GM12878 (cell line): ENCODE data around the gene ADCY2. TPM values are rescaled to one million over a fixed set of nuclear protein-coding genes. Genes with fewer than 3 reads are reported as not detected.

Experiments used
- ATAC-seq: fragments of 200-7000 bp; cut with Tn5 transposase; 3 replicates; pipeline ENCODE4 v1.9.1; 2020; ENCODE audit warnings: mild to moderate bottlenecking, moderate library complexity
- BruUV-seq: library from RNA; stranded (reverse); fragments of 400-500 nt; replicated peaks from 2 replicates; lab custom pipeline; 2021; lab: Mats Ljungman, UMichigan
- CTCF ChIA-PET: fragments of 300-600 bp; sonication (Branson Sonifier 250); formaldehyde crosslinking; extraction: SDS; loops from one replicate; lab custom pipeline; 2021; ENCODE audit warnings: inconsistent platforms; lab: Yijun Ruan, JAX
- POLR2A ChIA-PET: fragments of 350-600 bp; formaldehyde crosslinking; extraction: SDS; loops from one replicate; lab custom pipeline; 2021; ENCODE audit warnings: inconsistent platforms; lab: Charles Lee
- RAD21 ChIA-PET: fragments of 300-600 bp; sonication (Branson Sonifier 250); formaldehyde crosslinking; loops from one replicate; lab custom pipeline; 2023; ENCODE audit warnings: antibody characterized with exemption; ENCODE audit not compliant: unreplicated experiment; lab: Charles Lee
- SMC1A ChIA-PET: fragments of 300-600 bp; sonication (Branson Sonifier 250); formaldehyde crosslinking; loops from one replicate; lab custom pipeline; 2023; ENCODE audit not compliant: unreplicated experiment, uncharacterized antibody; lab: Charles Lee
- DNase-seq: peaks from one replicate; pipeline ENCODE4 v3.0.0-alpha.2; 2011; ENCODE audit warnings: low read depth, low spot score
- FAIRE-seq: peaks from 3 replicates; lab custom pipeline; 2011; peaks lifted over from hg19 to GRCh38; lab: Jason Lieb, UNC
- H2AFZ ChIP-seq: 2 replicates; pipeline ENCODE4 v1.6.0; 2011; ENCODE audit warnings: low read depth, low read length, control low read depth; ENCODE audit not compliant: control insufficient read depth
- H3K27ac ChIP-seq: 2 replicates; pipeline ENCODE4 v1.5.1; 2011; ENCODE audit warnings: control low read depth; ENCODE audit not compliant: control insufficient read depth, insufficient read depth
- H3K27me3 ChIP-seq, 2 experiments: replicated peaks in 1 of 2; 2 replicates each; pipeline versions ENCODE4 v1.6.0 to v1.6.1; 2011; ENCODE audit warnings: low read length in 1 of 2; ENCODE audit not compliant: control insufficient read depth in 2 of 2, insufficient read depth in 2 of 2
- H3K36me3 ChIP-seq, 2 experiments: 2 replicates each; pipeline ENCODE4 v1.5.1; 2011; ENCODE audit warnings: low read length in 1 of 2; ENCODE audit not compliant: control insufficient read depth in 2 of 2, insufficient read depth in 2 of 2
- H3K4me1 ChIP-seq: 2 replicates; pipeline ENCODE4 v1.6.1; 2011; ENCODE audit warnings: mild to moderate bottlenecking, low read length, moderate library complexity, mixed read lengths; ENCODE audit not compliant: control insufficient read depth, insufficient read depth
- H3K4me2 ChIP-seq: 2 replicates; pipeline ENCODE4 v1.6.0; 2011; ENCODE audit warnings: control low read depth; ENCODE audit not compliant: control insufficient read depth, insufficient read depth
- H3K4me3 ChIP-seq: fragments of 200-600 bp; sonication (generic); 2 replicates; pipeline ENCODE4 v1.5.1; 2016
- H3K79me2 ChIP-seq: 2 replicates; pipeline ENCODE4 v1.6.0; 2011; ENCODE audit warnings: low read length; ENCODE audit not compliant: control insufficient read depth, insufficient read depth
- H3K9ac ChIP-seq: 2 replicates; pipeline ENCODE4 v1.8.0; 2011; ENCODE audit warnings: low read length, control low read depth, mixed read lengths; ENCODE audit not compliant: control insufficient read depth, insufficient read depth
- H3K9me3 ChIP-seq: replicated peaks from 3 replicates; pipeline ENCODE4 v1.5.1; 2011; ENCODE audit warnings: mild to moderate bottlenecking, low read length; ENCODE audit not compliant: control insufficient read depth, insufficient read depth
- H4K20me1 ChIP-seq: 2 replicates; pipeline ENCODE4 v1.6.0; 2011; ENCODE audit not compliant: control insufficient read depth, insufficient read depth
- CTCF ChIP-seq, 3 experiments: IDR thresholded peaks in 2 of 3; conservative IDR thresholded peaks in 1 of 3; 2 replicates each; pipeline ENCODE4 v1.5.1; 2011; ENCODE audit warnings: low read depth in 3 of 3, low read length in 3 of 3, mild to moderate bottlenecking in 3 of 3, control low read depth in 2 of 3, moderate library complexity in 2 of 3, inconsistent platforms in 1 of 3, mixed read lengths in 1 of 3; ENCODE audit not compliant: control insufficient read depth in 2 of 3, insufficient read depth in 1 of 3; ENCODE audit errors: extremely low read depth in 1 of 3
- IRF4 ChIP-seq: IDR thresholded peaks from 2 replicates; pipeline ENCODE4 v1.6.1; 2011; ENCODE audit warnings: low read depth, low read length
- NR2C2 ChIP-seq: IDR thresholded peaks from 2 replicates; pipeline ENCODE4 v1.6.1; 2011; ENCODE audit warnings: borderline replicate concordance, low read depth; ENCODE audit not compliant: control insufficient read depth, insufficient read length
- PBX3 ChIP-seq: IDR thresholded peaks from 2 replicates; pipeline ENCODE4 v1.6.1; 2011; ENCODE audit warnings: mild to moderate bottlenecking, low read depth, low read length, moderate library complexity; ENCODE audit not compliant: insufficient replicate concordance
- SP1 ChIP-seq: IDR thresholded peaks from one replicate; pipeline ENCODE4 v1.6.1; 2011; ENCODE audit warnings: low read depth, low read length
- ZNF592 ChIP-seq: fragments of 450-650 bp; IDR thresholded peaks from 2 replicates; pipeline ENCODE4 v1.6.1; 2017; ENCODE audit warnings: mild to moderate bottlenecking, moderate library complexity
- ZZZ3 ChIP-seq: IDR thresholded peaks from 2 replicates; pipeline ENCODE4 v1.6.1; 2011; ENCODE audit warnings: low read depth; ENCODE audit not compliant: control insufficient read depth, insufficient read length
- WGBS: methylation state at CpG from one replicate; pipeline ENCODE4 v1.1.6; 2016; ENCODE audit warnings: low lambda C conversion rate; ENCODE audit not compliant: insufficient replicate concordance, insufficient coverage; ENCODE audit errors: missing lambda C conversion rate; 5-methylcytosine and 5-hydroxymethylcytosine counted together
- in situ Hi-C: fragments of 300-500 bp; cut with MboI; formaldehyde crosslinking; loops from 9 replicates; pipeline ENCODE4 v1.14.3; 2018; ENCODE audit warnings: mixed read lengths
- intact Hi-C: fragments of 100-400 bp; cut with micrococcal nuclease; formaldehyde crosslinking; loops from one replicate; pipeline ENCODE4 v1.14.2; 2022; ENCODE audit not compliant: unreplicated experiment
- polyA plus RNA-seq, 11 experiments: library from polyadenylated mRNA; depleted of rRNA in 4 of 11; unstranded in 6 of 11; stranded (reverse) in 5 of 11; fragments of >200 nt; fragmentation: Nextera tagmentation in 4 of 11; fragmentation: Illumina TruSeq in 1 of 11; extraction: Ambion mirVana in 4 of 11; extraction: Trizol in 1 of 11; gene quantifications; 1 replicate in 1 of 11; 2 replicates in 10 of 11; pipeline versions ENCODE4 v1.2.1 to v1.2.3, GENCODE V29; 2011 to 2016; ENCODE audit warnings: inconsistent platforms in 2 of 11, missing spikeins in 2 of 11, low read depth in 1 of 11
- total RNA-seq, 4 experiments: library from RNA; depleted of rRNA in 3 of 4; stranded (reverse); fragments of >200 nt in 3 of 4; fragmentation: Illumina TruSeq in 1 of 4; extraction: Trizol in 1 of 4; gene quantifications; 2 replicates each; pipeline versions ENCODE4 v1.2.1 to v1.2.3, GENCODE V29; 2013 to 2021

ADCY2 gene
- total and polyA plus RNA-seq, 10 of the 15 experiments (the other 5 are each of a cell fraction or from before 2014, with no cell fraction given), result 0.07 to 0.26 TPM; not detected in 8

- TF ChIP-seq PBX3, result no peak
These were observed 150.6 kb downstream of the ADCY2 start (continued) for GRCh38 chr5:7546555-7546954.

GRCh38 chr5:7548596-7548995 lies 152.7 kb downstream of the ADCY2 start:
- Histone ChIP-seq H2AFZ (no peak overlapping the region), H3K27me3 (no peaks in the 10 kb centered on the region), H3K4me3 (no peak overlapping the region), H4K20me1 (no peaks in the 10 kb centered on the region), H3K9ac (no peak overlapping the region), H3K4me1 (no peaks in the 10 kb centered on the region), H3K9me3 (no peaks in the 10 kb centered on the region), H3K27ac (no peak overlapping the region), H3K36me3 (no peaks in the 10 kb centered on the region), H3K79me2 (no peaks in the 10 kb centered on the region), H3K4me2 (no peak overlapping the region)
- POLR2A ChIA-PET, result no interaction called here
- no peak for ATAC-seq
- SMC1A ChIA-PET, result no interaction called here
- CTCF ChIA-PET, result no interaction called here
- DNase-seq, result no peak
- FAIRE-seq, result no peak
- TF ChIP-seq ZZZ3 (no peak), SP1 (no peak), ZNF592 (no peak), IRF4 (no peak), NR2C2 (no peak), CTCF (IDR thresholded peaks at IDR 0.05 in 2 of 3, conservative IDR thresholded peaks at IDR 0.05 in 1 of 3; ENCODE audit: control insufficient read depth in 2 of 3, extremely low read depth in 1 of 3, insufficient read depth in 1 of 3, low read depth in 3 of 3, low read length in 3 of 3) (no peak)
- RAD21 ChIA-PET, result no interaction called here
- in situ Hi-C loops (no loop called here), intact Hi-C loops (no loop called here)
- WGBS, result 0% methylated on average over 2 of the region's 2 CpGs
- BruUV-seq, result no TSS peak
